CD4-positive, alpha-beta T cell treated with Interleukin-17A for 1 hour (primary cell): Measurements from ENCODE around the gene FUCA2.

Source experiments
- DNase-seq: peaks from one replicate; pipeline ENCODE4 v3.0.0-alpha.2; 2020

FUCA2 gene

GRCh38 chr6:143510991-143511891, at the start of gene FUCA2:
Gene FUCA2, minus strand, starts transcription at chr6:143511720. Its CDS starts 86 bp downstream, at chr6:143511634.
- peak; percentile 76 for DNase-seq

GRCh38 chr6:143561105-143561704, 49.7 kb upstream of the FUCA2 start:
- DNase-seq: no peak

- DNase-seq: no peak
These were observed 47.6 kb upstream of the FUCA2 start for GRCh38 chr6:143559051-143559660.

GRCh38 chr6:143556529-143556928, 45.0 kb upstream of the FUCA2 start:
- DNase-seq: no peak

GRCh38 chr6:143555582-143555981, 44.1 kb upstream of the FUCA2 start:
- DNase-seq: no peak

- no peak for DNase-seq
These were observed 43.6 kb upstream of the FUCA2 start for GRCh38 chr6:143555071-143555492.

- DNase-seq: no peak
These were observed 41.8 kb upstream of the FUCA2 start for GRCh38 chr6:143553337-143553736.

- DNase-seq: no peak
These were observed 38.4 kb upstream of the FUCA2 start for GRCh38 chr6:143549949-143550268.

GRCh38 chr6:143549221-143549948, 37.9 kb upstream of the FUCA2 start:
- peak; percentile 33 for DNase-seq

- DNase-seq: no peak
These were observed 35.1 kb upstream of the FUCA2 start for GRCh38 chr6:143546599-143546998.

GRCh38 chr6:143545976-143546547, 34.5 kb upstream of the FUCA2 start:
- DNase-seq: peak; percentile 50

GRCh38 chr6:143545165-143545564, 33.6 kb upstream of the FUCA2 start:
- peak; percentile 34 for DNase-seq

- DNase-seq: peak; percentile 32
These were observed 32.6 kb upstream of the FUCA2 start for GRCh38 chr6:143544011-143544696.

GRCh38 chr6:143543435-143543834, 31.9 kb upstream of the FUCA2 start:
- DNase-seq: no peak

- DNase-seq: no peak
These were observed 31.4 kb upstream of the FUCA2 start for GRCh38 chr6:143542888-143543287.

GRCh38 chr6:143540192-143540591, 28.7 kb upstream of the FUCA2 start:
- no peak for DNase-seq

- DNase-seq: peak; percentile 60
These were observed 28.2 kb upstream of the FUCA2 start for GRCh38 chr6:143539734-143540133.

- peak; percentile 42 for DNase-seq
These were observed 27.6 kb upstream of the FUCA2 start for GRCh38 chr6:143539106-143539505.

GRCh38 chr6:143538374-143538773, 26.9 kb upstream of the FUCA2 start:
- no peak for DNase-seq

- peak; percentile 67 for DNase-seq
These were observed 25.6 kb upstream of the FUCA2 start for GRCh38 chr6:143536866-143537691.

- DNase-seq: peak; percentile 56
These were observed 24.9 kb upstream of the FUCA2 start for GRCh38 chr6:143536461-143536865.
